AG08396 (cell line): ENCODE results near the gene PPFIA1.
"Not testable (repeated sequence)": the region's sequence is repeated elsewhere in the genome, so short reads cannot be mapped to it uniquely, and the experiment has no call there.

ENCODE experiments used
- DNase-seq: peaks from one replicate; pipeline ENCODE4 v3.0.0; 2012; ENCODE audit warnings: low spot score, mixed read lengths

The PPFIA1 gene

DNA sequence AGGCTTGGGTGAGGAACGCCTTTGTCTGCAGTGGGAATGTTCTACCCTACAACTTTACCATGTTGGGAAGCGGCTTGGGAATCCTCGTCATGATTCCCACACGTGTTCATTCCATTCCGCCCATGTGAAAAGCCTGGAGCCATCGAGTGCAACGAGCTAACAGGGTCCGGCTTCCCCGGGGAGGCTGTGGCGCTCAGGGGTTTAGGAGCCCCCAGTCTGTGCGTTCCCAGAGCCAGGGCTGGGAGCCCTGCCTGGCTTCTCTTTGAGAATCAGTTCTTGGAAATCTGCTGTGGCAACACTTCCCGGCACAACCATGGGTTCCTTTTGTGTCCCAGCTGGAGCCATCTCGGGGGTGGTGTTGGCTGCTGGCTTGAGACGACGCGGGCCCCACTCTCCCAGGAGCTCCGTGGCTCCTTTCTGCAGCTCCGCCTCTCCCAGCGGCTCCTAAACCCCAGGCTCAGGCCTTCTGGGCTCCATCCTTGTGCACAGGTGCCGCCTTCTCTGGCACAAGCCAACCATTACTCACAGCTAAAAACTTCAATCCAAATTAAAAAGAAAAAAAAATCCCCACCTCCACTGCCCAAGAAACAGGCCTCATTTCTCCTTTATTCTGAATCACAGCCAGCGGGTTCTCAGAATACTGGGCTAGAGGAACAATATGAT is 18.7 kb upstream of the PPFIA1 start:
- no peak for DNase-seq

DNA sequence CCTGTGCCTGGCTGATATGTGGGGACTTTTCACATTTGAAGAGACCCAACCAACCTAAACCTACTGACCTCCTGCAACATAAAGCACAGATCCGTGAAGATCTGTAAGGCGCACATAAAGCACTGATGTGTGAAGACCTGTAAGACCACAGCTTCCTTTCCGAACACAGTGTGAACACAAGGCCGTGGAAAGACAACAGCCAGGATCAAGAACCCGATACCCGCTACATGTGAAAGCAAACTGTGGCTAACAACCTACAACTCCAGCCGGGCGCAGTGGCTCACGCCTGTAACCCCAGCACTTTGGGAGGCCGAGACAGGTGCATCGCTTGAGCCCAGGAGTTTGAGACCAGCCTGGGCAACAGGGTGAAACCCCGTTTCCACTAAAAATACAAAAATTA is 17.6 kb upstream of the PPFIA1 start:
- DNase-seq = no peak

DNA sequence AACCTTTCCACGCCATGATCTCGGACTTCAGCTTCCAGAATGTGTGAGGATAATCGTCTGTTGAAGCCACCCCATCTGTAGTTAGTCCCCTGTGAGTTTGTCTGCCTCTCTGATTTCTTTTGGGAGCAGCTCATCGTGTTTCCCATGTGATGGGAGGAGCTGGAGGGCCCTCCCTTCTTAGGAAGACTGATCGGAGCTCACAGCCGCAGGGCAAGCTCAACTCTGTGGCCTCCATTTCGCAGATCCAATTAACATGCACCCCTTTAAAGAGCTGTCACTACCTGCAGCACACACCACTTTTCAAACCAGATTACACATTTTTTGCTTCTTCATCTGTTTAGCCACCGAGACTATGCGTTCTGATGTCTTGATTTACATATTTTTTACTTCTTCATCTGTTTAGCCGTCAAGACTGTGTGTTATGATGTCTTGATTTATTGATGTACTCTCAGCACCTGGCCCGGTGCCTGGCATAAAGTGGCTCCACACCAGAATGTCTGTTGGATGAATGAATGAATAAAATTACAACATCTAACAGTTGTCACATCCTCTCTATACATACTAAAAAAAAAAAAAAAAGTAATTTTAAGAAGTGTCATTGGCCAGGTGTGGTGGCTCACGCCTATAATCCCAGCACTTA is 14.9 kb upstream of the PPFIA1 start:
- DNase-seq = no peak

DNA sequence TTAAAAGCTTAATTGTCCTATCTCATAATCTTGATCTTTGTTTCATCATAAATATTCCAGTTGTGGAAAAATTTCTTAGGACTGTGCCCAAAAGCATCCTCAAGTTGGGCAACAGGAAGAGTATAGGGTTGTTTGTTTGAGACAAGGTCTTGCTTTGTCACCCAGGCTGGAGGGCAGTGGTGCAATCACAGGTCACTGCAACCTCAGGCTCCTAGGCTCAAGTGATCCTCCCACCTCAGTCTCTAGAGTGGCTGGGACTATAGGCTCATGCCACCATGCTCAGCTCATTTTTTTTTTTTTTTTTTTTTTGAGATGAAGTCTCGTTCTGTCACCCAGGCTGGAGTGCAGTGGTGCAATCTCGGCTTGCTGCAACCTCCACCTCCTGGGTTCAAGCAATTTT is 11.4 kb upstream of the PPFIA1 start:
- not testable (repeated sequence) for DNase-seq

DNA sequence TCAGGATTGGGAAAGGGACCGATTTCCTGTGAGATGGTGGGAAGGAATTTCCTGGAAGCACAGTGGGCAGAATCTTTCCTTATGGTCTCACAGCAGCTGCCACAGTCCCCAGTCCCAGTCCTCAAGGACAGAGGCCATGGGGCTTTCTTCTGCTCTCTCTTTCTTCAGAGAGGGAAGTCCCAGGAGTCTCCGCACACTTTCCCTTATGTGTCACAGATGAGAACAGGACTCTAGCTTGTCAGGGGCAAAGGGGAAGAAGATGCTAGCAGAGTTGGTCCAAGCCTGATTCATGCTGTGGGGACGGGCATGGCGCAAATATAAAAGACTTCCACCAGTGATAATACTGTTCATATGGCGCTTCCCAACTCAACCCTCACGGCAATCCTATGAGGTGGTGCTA is 7.5 kb upstream of the PPFIA1 start:
- no peak for DNase-seq

DNA sequence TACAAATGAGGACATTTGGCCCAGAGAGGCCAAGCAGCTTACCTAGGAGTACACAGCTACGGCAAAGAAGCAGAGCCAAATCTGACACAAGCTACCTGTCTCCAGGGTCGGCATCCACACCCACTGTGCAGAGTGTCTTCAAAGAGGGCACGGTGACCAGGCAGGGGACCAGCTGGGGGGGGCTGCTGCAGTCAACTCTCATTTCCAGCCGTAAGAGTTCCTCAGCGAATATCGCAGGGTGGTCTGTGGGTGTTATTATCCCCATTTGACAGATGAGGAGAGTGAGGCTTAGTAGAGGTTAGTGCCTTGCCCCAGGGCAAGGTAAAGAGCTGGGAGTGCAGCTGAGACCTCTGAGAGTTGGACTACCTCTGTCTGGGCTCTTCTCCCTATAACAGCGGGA is 7.1 kb upstream of the PPFIA1 start:
- no peak for DNase-seq

DNA sequence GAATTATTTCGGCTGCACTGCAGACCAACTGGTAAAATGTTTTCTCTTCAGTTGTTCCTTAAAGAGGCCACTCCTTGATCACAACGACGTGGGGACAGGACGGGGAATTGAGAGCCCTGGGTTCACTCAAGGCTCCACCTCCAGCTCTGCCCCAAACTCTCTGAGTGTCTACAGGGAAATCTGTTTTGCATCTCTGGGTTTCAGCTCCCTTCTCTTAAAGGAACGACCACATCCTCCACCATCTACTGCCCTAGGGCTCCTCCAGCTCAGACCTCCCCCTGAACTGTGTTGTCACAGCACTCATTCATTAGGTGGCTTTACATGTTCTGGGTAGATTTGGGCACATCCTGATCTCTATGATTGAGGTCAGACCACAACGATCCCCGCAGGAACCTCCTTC is 5.1 kb upstream of the PPFIA1 start:
- DNase-seq = no peak

DNA sequence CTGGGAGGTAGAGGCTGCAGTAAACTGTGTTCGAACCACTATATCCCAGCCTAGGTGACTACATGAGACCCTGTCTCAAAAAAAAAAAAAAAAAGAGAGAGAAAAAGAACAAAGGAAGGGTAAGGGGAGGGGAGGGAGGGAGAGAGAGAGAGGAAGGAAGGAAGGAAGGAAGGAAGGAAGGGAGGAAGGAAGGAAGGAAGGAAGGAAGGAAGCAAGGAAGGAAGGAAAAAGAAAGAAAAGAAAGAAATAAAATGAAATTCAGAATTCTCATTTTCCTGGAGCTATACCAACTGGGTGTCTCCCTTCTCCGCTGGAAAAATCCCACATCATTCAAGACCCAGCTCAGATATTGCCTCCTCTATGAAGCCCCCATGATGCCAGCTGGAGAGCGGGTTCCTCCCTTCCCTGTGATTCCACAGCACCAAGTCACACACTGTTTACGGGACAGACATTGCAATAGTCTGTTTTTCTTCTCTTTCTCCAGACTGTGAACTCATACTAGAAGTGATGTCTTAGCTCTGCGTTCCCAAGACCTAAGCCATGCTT is 3.0 kb upstream of the PPFIA1 start:
- no peak for DNase-seq

DNA sequence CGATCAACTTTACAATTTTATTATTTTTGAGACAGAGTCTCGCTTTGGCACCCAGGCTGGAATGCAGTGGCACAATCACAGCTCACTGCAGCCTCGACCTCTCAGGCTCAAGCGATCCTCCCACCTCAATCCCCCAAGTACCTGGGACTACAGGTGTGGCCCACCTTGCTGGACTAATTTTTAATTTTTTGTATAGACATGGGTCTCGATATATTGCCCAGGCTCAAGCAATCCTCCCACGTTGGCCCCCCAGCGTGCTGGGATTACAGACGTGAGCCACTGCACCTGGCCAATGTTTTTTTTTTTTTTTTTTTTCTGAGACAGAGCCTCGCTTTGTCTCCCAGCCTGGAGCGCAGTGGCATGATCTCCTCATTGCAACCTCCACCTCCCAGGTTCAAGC is 2.0 kb upstream of the PPFIA1 start:
- DNase-seq = no peak

DNA sequence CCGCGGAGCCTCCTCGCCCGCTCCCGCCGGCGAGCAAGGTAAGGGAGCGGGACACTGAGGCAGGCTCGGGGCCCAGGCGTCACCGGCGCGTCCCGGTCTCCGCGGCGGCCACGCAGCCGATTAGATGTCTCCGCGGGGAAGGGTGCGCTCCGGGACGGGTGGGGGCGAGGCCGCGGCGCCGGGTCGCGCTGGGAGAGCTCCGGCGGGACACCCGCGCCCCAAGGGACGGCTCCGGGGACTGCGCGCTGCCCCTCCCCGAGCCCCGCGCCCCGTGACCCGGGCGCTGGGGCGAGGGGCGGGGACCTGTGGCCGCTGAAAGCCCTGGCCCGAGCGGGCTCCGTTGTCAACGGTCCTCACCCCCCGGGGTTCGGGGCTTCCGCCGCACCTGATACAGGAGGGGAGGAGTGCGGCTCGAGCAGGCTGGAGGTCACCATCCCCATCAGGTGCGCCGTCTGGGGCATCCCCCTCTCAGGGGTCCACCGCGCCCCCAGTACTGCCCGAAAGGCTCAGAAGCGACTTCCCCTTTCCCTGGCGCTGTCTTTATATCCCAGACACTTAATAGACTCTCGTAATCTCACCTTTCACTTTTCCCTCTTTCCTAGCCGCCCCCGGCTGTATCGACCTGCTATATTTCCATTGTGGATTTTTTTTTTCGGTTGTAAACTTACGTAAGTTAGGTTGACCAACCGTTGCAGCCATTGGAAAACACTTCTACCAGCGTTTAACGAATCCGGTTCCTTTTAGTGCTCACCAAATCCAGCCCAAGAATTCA is 573 bp downstream of the PPFIA1 start:
- DNase-seq = peak; percentile 65

DNA sequence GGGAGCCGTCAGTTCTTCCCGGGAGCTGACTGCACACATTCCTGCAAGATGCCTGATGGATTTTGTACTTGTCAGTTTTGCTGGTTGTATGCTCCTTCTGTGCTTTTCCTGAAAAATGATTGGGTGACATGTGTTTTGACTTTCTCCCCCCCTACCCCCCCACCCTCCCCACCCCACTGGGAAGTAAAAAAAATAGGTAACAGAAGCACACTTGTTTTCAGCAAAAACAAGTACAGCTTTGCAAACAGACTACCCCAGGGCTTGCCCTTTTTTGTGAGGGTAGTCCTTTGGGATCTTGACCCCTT is 1.1 kb downstream of the PPFIA1 start:
- DNase-seq = no peak

DNA sequence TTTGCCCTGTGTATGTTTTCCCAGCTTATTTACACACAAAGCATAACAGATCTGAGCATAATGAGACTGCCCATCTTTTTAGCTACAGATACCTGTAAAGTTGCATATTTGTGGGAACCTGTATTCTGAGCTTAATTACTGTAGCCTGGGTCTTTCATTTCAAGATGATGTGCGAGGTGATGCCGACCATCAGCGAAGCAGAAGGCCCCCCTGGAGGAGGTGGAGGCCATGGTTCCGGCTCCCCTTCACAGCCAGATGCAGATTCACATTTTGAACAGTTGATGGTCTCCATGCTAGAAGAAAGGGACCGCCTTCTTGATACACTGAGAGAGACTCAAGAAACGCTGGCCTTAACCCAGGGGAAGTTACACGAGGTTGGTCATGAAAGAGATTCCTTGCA is 1.5 kb downstream of the PPFIA1 start:
- DNase-seq = no peak

DNA sequence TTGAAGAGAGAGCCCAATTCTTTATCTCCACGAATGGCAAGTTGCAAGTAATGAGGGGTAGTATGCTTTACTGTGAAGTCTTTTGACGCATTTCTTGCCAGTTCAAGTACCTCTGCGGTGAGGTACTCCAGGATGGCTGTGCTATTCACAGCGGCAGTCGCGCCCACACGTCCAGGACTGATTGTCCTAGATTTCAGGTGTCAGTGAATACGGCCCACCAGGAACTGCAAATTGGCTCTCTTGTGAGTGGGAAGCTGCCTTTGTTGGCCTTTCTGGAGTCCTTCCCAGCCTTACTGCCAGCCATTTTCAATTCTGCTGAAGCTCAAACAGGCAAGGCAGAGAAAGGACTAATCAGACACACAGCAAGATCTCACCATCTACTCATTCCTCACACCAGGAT is 8.5 kb downstream of the PPFIA1 start:
- no peak for DNase-seq

DNA sequence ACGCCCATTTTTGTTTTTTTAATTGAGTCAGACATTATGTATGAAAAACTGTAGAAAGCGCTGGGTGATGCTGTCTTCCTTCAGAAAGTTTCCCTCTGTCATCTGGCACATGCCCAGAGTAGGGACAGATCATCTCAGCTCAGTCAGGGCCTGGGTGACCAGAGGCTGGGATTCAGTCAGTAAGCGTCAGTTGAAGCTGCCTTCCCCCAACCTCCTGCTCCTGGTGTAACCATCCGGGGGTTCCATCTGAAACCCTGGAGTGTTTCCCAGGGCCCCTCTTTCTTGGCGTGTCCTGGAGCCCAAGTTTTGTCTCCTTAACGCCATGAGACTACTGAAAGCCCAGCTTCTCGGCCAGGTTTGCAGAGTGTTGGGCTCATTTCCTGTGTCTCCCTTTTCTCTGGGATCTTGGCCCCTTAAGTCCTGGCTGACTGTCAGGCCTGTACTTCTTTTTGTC is 10.7 kb downstream of the PPFIA1 start:
- DNase-seq = peak; percentile 87

DNA sequence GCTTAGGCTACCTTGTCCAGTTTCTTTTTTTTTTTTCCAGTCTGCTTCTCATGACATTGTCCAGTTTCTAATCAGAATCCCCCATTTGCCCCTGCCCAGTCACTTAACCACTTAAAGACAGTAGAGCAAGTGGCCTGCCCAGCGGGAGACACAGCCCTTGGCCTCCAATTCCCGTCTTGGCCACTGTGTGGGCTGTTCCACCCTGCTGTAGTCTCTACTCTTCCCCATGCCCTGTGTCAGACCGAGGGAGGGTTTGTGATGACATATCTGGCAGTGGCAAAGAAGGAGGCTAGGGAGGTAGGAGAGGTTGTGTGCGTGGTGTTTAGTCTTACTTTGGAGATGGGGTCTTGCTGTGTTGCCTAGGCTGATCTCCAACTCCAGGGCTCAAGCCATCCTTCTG is 11.5 kb downstream of the PPFIA1 start:
- DNase-seq = no peak

DNA sequence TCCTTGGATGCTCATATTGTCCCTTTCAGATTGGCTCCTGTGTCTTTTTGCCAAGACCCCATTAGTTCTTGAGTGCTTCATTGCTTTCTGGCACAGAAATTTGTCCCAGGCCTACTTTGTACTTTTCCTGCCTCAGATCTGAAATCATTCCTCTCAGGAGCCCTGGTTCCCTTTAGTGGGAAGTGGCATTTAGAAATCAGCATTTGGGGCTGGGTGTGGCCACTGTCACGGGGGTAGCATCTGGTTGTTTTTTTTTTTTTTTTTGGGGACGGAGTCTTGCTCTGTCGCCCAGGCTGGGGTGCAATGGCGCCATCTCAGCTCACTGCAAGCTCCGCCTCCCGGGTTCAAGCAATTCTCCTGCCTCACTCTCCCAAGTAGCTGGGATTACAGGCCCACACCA is 18.2 kb downstream of the PPFIA1 start:
- no peak for DNase-seq

DNA sequence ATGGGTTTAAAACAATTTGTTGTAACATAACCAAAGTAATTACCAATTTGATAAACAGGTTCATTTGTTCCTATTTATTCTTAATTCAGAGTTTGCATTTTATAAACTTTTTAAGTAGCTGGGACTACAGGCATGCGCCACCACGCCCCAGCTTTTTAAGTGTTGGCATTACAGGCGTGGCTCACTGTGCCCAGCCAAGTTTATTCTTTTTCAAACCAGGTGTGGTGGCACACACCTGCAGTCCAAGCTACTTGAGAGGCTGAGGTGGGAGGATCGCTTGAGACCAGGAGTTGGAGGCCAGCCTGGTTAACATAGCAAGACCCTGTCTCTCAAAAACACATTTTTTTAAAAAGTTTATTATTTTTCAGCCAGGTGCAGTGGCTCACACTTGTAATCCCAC is 19.1 kb downstream of the PPFIA1 start:
- DNase-seq = no peak

DNA sequence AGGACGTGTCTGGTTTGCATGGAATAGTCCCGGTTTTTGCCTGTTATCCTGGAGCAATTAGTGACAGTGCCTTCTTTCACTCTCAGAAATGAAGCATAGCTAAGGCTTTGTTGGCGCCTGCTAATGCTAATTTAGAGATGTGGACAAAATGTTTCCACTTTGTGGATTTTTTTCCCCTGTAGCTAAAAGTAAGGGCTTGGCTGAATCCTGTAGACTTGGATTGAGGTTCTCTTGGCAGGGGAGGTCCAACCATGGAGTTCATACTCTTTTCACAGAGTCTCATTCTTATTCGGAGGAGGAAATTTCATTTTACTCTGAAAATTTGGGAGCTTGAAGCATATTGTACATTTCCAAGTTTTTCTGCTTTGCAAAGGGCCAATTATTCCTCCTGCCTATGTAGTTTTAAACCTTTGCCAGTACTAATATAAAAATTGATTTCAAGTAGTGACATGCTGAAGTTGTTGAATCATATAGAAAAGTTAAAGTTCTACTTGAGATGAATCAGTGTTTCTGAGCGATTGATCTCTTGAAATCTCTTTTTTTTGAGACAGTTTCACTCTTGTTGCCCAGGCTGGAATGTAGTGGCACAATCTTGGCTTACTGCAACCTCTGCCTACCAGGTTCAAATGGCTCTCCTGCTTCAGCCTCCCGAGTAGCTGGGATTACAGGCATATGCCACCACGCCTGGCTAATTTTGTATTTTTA is 20.0 kb downstream of the PPFIA1 start:
- DNase-seq = no peak

DNA sequence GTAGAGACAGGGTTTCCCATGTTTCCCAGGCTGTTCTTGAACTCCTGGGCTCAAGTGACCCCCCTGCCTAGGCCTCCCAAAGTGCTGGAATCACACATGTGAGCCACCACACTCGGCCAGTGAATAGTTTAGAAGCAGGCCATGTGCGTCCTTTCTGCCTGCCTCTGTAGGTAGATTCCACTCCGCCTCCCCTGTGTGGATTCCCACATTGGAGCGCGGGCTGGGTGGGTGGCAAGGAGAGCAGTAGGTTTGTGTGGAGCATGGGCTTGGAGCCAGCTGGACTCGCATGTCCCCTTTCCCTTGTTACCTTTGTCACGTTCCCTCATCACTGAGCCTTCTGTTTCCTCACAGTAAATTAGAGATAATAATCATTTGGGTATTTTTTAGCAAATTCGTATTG is 21.7 kb downstream of the PPFIA1 start:
- DNase-seq = no peak

DNA sequence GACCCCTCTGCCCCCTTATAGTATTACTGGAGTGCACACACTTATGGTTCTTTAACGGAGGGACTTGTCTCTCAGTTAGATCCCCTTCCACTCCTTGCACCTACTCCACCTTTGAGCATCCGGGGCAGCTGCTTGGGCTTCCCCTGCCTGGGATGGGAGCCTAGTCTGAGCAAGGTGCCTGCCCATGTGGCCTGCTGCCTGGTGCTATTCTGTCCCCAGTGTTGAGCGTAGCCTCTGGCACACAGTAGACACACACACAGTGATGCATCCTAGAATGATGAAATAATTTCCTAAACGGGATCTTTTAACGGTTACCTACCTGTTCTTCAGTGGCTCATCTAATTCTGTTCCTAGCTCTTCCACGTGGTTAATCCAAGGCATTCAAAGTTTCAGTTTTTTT is 22.4 kb downstream of the PPFIA1 start:
- DNase-seq = no peak

DNA sequence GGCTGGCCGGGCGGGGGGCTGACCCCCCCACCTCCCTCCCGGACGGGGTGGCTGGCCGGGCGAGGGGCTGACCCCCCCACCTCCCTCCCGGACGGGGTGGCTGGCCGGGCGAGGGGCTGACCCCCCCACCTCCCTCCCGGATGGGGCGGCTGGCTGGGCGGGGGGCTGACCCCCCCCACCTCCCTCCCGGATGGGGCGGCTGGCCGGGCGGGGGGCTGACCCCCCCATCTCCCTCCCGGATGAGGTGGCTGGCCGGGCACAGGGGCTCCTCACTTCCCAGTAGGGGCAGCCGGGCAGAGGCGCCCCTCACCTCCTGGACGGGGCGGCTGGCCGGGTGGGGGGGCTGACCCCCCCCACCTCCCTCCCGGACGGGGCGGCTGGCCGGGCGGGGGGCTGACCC is 24.7 kb downstream of the PPFIA1 start:
- DNase-seq = not testable (repeated sequence)

DNA sequence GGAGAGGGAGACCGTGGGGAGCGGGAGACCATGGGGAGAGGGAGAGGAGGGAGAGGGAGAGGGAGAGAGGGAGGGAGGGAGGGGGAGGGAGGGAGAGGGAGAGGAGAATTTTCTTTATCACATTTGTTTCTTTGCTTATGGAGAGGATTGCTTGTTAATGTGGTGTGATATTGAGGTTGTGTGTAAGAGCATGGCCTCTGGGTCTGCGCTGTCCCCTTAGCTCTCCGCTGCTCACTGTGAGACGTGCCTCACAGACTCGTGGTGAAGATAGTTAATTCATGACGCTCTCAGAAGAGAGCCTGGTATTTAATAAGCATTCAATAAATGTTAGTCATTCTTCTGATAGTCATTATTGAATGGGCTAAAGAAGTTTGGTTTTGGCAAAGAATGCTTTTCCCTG is 26.2 kb downstream of the PPFIA1 start:
- no peak for DNase-seq

DNA sequence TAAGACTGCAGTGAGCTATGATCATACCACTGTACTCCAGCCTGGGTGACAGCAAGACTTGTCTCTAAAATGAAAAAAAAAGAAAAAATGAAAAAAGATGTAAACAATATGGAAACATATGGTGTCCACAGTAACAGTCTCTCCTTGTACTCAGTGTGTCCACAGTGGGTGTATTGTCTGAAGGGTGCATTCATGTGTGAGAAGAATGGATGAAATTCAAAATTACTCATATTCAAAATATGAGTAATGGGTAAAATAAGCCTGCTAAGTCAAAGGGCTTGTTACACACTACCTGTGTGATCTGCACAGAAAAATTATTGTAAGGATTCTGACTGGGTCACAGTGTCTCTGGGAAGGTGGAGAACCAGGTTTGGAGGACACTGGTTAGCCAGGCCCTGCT is 26.9 kb downstream of the PPFIA1 start:
- peak; percentile 34 for DNase-seq
